Chondrocyte (in vitro differentiated cells): ENCODE results near the gene NPRL2. TPM values are rescaled to one million over a fixed set of nuclear protein-coding genes. Genes with fewer than 3 reads are reported as not detected.

Experiments
- DNase-seq: peaks from one replicate; pipeline ENCODE4 v3.0.0; 2021; ENCODE audit warnings: mixed read lengths, low spot score
- H3K27ac Mint-ChIP-seq: one replicate; pipeline ENCODE4 v1.8.0; 2021; ENCODE audit warnings: mild to moderate bottlenecking, moderate library complexity, mixed read lengths; ENCODE audit not compliant: unreplicated experiment
- H3K27me3 Mint-ChIP-seq: 2 replicates; pipeline ENCODE4 v1.8.0; 2021; ENCODE audit warnings: low read depth, mixed read lengths
- H3K36me3 Mint-ChIP-seq: 2 replicates; pipeline ENCODE4 v1.8.0; 2021; ENCODE audit warnings: low read depth, mixed read lengths
- H3K4me1 Mint-ChIP-seq: 2 replicates; pipeline ENCODE4 v1.8.0; 2021; ENCODE audit warnings: low read depth, mild to moderate bottlenecking, mixed read lengths
- H3K4me3 Mint-ChIP-seq: one replicate; pipeline ENCODE4 v1.8.0; 2021; ENCODE audit warnings: mild to moderate bottlenecking, moderate library complexity, mixed read lengths; ENCODE audit not compliant: unreplicated experiment
- H3K9me3 Mint-ChIP-seq: 2 replicates; pipeline ENCODE4 v1.8.0; 2021; ENCODE audit warnings: low read depth, mixed read lengths
- CTCF ChIP-seq: fragments of 200-600 bp; sonication (generic); IDR thresholded peaks from 2 replicates; pipeline ENCODE4 v1.5.0; 2021; ENCODE audit warnings: antibody characterized with exemption, mild to moderate bottlenecking, moderate library complexity
- total RNA-seq: library from RNA; stranded (reverse); gene quantifications from 3 replicates; pipeline ENCODE4 v1.2.1, GENCODE V29; 2021

NPRL2 gene
- total RNA-seq, 1 donor from 2014 or later: 21.7 TPM

- no peak for DNase-seq
- no peak overlapping the region for H3K4me3 Mint-ChIP-seq
- H3K27ac Mint-ChIP-seq: no peak overlapping the region
- H3K9me3 Mint-ChIP-seq: no peaks in the 10 kb centered on the region
- H3K4me1 Mint-ChIP-seq: peaks cover 13% of the 10 kb centered on the region
- peaks cover 4% of the 10 kb centered on the region for H3K27me3 Mint-ChIP-seq
- no peaks in the 10 kb centered on the region for H3K36me3 Mint-ChIP-seq
- no peak for TF ChIP-seq CTCF
Observed at GRCh38 chr3:50383750-50384149, 33.2 kb upstream of the NPRL2 start.

- peaks cover 9% of the 10 kb centered on the region for H3K4me1 Mint-ChIP-seq
- no peak overlapping the region for H3K27ac Mint-ChIP-seq
- no peak overlapping the region for H3K4me3 Mint-ChIP-seq
- H3K27me3 Mint-ChIP-seq: peaks cover 7% of the 10 kb centered on the region
- TF ChIP-seq CTCF: no peak
- DNase-seq: no peak
- H3K9me3 Mint-ChIP-seq: no peaks in the 10 kb centered on the region
- no peaks in the 10 kb centered on the region for H3K36me3 Mint-ChIP-seq
Observed at GRCh38 chr3:50382722-50383121, 32.1 kb upstream of the NPRL2 start.

GRCh38 chr3:50381383-50381782 lies 30.8 kb upstream of the NPRL2 start:
- H3K4me1 Mint-ChIP-seq: peaks cover 9% of the 10 kb centered on the region
- no peak overlapping the region for H3K27ac Mint-ChIP-seq
- no peaks in the 10 kb centered on the region for H3K36me3 Mint-ChIP-seq
- no peaks in the 10 kb centered on the region for H3K9me3 Mint-ChIP-seq
- peaks cover 9% of the 10 kb centered on the region for H3K27me3 Mint-ChIP-seq
- H3K4me3 Mint-ChIP-seq: no peak overlapping the region
- DNase-seq: no peak
- TF ChIP-seq CTCF: no peak

- Mint-ChIP-seq H3K27ac (no peak overlapping the region), H3K4me1 (peaks cover 9% of the 10 kb centered on the region), H3K9me3 (no peaks in the 10 kb centered on the region), H3K27me3 (peaks cover 9% of the 10 kb centered on the region), H3K36me3 (no peaks in the 10 kb centered on the region), H3K4me3 (no peak overlapping the region)
- no peak for DNase-seq
- no peak for TF ChIP-seq CTCF
Observed at GRCh38 chr3:50380405-50381085, 30.0 kb upstream of the NPRL2 start.

- H3K4me3 Mint-ChIP-seq: no peak overlapping the region
- H3K9me3 Mint-ChIP-seq: no peaks in the 10 kb centered on the region
- H3K27ac Mint-ChIP-seq: no peak overlapping the region
- no peak for TF ChIP-seq CTCF
- H3K27me3 Mint-ChIP-seq: peaks cover 6% of the 10 kb centered on the region
- H3K4me1 Mint-ChIP-seq: peaks cover 9% of the 10 kb centered on the region
- DNase-seq: no peak
- no peaks in the 10 kb centered on the region for H3K36me3 Mint-ChIP-seq
Observed at GRCh38 chr3:50378757-50379156, 28.2 kb upstream of the NPRL2 start.
